ENCODE data around the gene MAPK1IP1L. TPM values are rescaled to one million over a fixed set of nuclear protein-coding genes. Genes with fewer than 3 reads are reported as not detected.
A peak's percentile ranks its signal among the peaks of the same experiment; 100 is the strongest.

The MAPK1IP1L gene
- total RNA-seq, 1 experiment from 2014 or later = 45.7 TPM

DNA sequence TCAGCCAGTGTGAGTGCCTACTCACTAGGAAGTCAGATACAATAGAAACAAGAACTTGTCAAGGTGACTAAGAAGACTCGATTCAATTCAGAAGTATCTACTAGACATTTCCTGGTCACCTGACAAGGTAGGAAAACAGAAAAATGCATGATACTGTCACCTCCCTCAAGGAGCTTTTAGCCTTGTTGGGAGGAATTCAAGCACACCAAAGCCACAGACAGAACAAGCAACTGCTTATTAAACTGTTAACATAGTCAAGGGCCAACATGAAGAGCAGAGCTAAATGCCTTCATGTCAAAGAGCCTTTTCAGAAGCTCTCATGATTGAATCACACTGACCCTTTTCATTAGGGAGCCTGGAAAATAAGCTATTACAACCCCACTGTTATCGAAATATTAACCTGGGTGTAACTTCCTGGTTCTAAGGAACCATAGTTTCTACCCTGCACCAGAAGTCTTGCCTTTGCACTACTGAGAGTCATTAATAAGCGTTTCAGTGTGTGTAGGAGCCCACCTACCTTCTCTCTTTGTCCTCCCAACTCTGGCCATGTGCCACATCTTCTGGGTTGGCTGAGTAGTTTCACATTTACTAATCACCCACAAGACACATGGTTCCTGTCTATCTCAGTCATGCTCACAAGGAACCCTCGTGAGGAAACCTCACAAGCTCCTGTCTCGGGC, 46.6 kb downstream of the MAPK1IP1L start:
- no peak for DNase-seq
- Histone ChIP-seq H3K27me3 (ENCODE audit: control insufficient read depth, insufficient read depth, low read length) (no peaks in the 10 kb centered on the region), H3K4me3 (ENCODE audit: insufficient read depth, low read depth, low read length) (no peak overlapping the region), H3K36me3 (replicated peaks; ENCODE audit: control insufficient read depth, insufficient read depth, low read length) (no peaks in the 10 kb centered on the region)

DNA sequence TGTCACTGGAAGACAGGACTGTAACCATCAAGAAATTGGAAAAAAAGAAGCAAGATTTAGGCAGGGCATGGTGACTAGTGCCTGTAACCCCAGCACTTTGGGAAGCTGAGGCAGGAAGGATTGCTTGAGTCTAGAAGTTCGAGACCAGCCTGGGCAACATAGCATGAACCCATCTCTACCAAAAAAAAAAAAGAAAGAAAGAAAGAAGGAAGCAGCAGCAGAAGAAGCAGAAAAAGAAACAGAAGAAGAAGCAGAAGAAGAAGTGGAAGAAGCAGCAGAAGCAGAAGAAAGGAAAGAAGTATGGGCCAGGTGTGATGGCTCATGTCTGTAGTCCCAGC, 47.1 kb downstream of the MAPK1IP1L start:
- DNase-seq = no peak
- Histone ChIP-seq H3K36me3 (replicated peaks; ENCODE audit: control insufficient read depth, insufficient read depth, low read length) (no peaks in the 10 kb centered on the region), H3K27me3 (ENCODE audit: control insufficient read depth, insufficient read depth, low read length) (no peaks in the 10 kb centered on the region), H3K4me3 (ENCODE audit: insufficient read depth, low read depth, low read length) (no peak overlapping the region)

GRCh38 chr14:55099756-55100155, 48.3 kb downstream of the MAPK1IP1L start:
- DNase-seq = no peak
- Histone ChIP-seq H3K27me3 (ENCODE audit: control insufficient read depth, insufficient read depth, low read length) (no peaks in the 10 kb centered on the region; the same call in 1 of the 2 replicates), H3K4me3 (ENCODE audit: insufficient read depth, low read depth, low read length) (no peak overlapping the region), H3K36me3 (replicated peaks; ENCODE audit: control insufficient read depth, insufficient read depth, low read length) (no peaks in the 10 kb centered on the region)

- no peaks in the 10 kb centered on the region; the same call in 1 of the 2 replicates for H3K27me3 ChIP-seq (ENCODE audit: control insufficient read depth, insufficient read depth, low read length)
- no peak overlapping the region for H3K4me3 ChIP-seq (ENCODE audit: insufficient read depth, low read depth, low read length)
- no peaks in the 10 kb centered on the region for H3K36me3 ChIP-seq (replicated peaks; ENCODE audit: control insufficient read depth, insufficient read depth, low read length)
- DNase-seq = no peak
Measured at GRCh38 chr14:55101698-55102097, 50.3 kb downstream of the MAPK1IP1L start.

- no peaks in the 10 kb centered on the region for H3K36me3 ChIP-seq (replicated peaks; ENCODE audit: control insufficient read depth, insufficient read depth, low read length)
- H3K27me3 ChIP-seq (ENCODE audit: control insufficient read depth, insufficient read depth, low read length) = no peaks in the 10 kb centered on the region; the same call in 1 of the 2 replicates
- H3K4me3 ChIP-seq (ENCODE audit: insufficient read depth, low read depth, low read length) = no peak overlapping the region
- peak; percentile 63 for DNase-seq
Measured at GRCh38 chr14:55102141-55102621, 50.7 kb downstream of the MAPK1IP1L start.

GRCh38 chr14:55103005-55103640, 51.7 kb downstream of the MAPK1IP1L start:
- Histone ChIP-seq H3K4me3 (ENCODE audit: insufficient read depth, low read depth, low read length) (no peak overlapping the region), H3K36me3 (replicated peaks; ENCODE audit: control insufficient read depth, insufficient read depth, low read length) (no peaks in the 10 kb centered on the region)
- DNase-seq = peak; percentile 80

GRCh38 chr14:55103971-55104954, 52.8 kb downstream of the MAPK1IP1L start:
- H3K36me3 ChIP-seq (replicated peaks; ENCODE audit: control insufficient read depth, insufficient read depth, low read length) = no peaks in the 10 kb centered on the region
- DNase-seq = no peak
- no peak overlapping the region for H3K4me3 ChIP-seq (ENCODE audit: insufficient read depth, low read depth, low read length)
- H3K27me3 ChIP-seq (ENCODE audit: control insufficient read depth, insufficient read depth, low read length) = no peaks in the 10 kb centered on the region; the same call in 1 of the 2 replicates

More at GRCh38 chr14:55103005-55103640, 51.7 kb downstream of the MAPK1IP1L start:
- no peaks in the 10 kb centered on the region; the same call in 1 of the 2 replicates for H3K27me3 ChIP-seq (ENCODE audit: control insufficient read depth, insufficient read depth, low read length)

DNA sequence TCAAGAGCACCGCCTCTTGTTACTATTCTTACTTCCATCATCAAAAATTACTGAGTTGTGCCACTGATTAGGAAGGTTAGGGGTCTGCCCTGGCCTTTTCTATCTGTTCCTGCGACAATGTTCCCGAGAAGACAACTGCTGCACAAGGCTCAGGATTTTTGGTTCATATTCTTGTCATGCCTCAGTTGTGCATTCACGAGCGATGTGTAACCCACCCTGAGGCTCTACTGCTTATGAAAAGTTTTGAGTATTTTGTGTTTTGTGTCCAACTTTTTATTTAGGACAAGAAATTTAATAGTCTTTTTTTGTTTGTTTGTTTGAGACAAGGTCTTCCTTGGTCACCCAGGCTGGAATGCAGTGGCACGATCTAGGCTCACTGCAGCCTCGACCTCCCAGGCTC, 54.5 kb downstream of the MAPK1IP1L start:
- no peak overlapping the region for H3K4me3 ChIP-seq (ENCODE audit: insufficient read depth, low read depth, low read length)
- no peaks in the 10 kb centered on the region for H3K36me3 ChIP-seq (replicated peaks; ENCODE audit: control insufficient read depth, insufficient read depth, low read length)
- H3K27me3 ChIP-seq (ENCODE audit: control insufficient read depth, insufficient read depth, low read length) = no peaks in the 10 kb centered on the region; the same call in 1 of the 2 replicates
- DNase-seq = no peak

DNA sequence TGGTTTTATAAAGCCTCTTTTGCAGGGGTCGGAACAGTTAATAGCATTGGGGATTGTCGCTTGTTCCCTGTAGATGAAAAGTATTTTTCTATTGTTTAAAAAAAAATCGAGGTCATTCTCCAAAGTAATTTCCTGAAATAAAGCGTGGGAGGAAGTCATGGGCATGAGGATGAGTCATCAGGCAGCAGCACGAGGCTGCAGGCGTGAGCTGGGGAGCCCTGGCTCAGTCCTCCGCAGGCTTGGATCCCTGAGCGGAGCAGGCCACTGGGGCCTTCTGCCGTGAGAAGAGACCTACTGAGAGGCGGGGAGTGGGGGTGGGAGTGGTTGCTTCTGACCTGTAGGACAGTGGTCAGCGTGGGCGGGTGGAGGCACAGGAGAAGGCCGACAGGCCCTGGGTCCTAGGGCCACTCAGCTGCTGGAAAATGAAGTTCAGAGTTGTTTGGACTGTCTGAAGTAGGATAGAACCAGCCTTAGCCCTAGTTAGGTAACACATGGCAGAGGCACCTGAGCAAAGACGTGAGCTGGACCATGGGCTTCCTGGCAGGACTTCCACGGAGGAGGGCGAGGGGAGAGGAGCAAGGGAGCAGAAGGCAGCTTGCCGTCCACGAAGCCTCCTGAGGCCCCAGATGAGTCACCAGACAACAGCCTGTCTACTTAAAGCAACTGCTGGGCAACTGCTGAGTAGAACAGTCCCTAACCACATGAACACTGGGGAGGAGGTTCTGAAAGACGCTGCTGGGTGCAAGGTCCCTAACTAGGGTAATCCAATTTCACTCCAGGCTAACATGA, 56.5 kb downstream of the MAPK1IP1L start:
- H3K36me3 ChIP-seq (replicated peaks; ENCODE audit: control insufficient read depth, insufficient read depth, low read length) = no peaks in the 10 kb centered on the region
- peak; percentile 74 for DNase-seq
- H3K27me3 ChIP-seq (ENCODE audit: control insufficient read depth, insufficient read depth, low read length) = no peaks in the 10 kb centered on the region; the same call in 1 of the 2 replicates
- no peak overlapping the region for H3K4me3 ChIP-seq (ENCODE audit: insufficient read depth, low read depth, low read length)

DNA sequence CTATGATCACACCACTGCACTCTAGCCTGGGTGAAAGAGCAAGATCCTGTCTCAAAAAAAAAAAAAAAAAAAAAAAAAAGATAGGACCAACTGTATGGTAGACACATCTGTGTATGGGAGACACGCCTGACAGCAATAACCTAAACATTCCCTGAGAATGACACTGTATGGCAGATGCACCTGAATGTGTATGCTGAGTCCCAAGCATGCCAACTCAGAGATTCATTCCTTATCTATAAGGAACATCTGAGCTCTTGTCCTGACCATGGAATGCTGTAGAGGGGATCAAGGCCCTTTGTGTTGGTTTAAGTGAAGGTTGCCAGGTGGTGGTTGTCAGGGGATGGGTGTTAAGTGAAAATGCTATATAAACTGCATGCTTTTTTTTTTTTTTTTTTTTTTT, 58.4 kb downstream of the MAPK1IP1L start:
- H3K4me3 ChIP-seq (ENCODE audit: insufficient read depth, low read depth, low read length) = no peak overlapping the region
- no peaks in the 10 kb centered on the region; the same call in 1 of the 2 replicates for H3K27me3 ChIP-seq (ENCODE audit: control insufficient read depth, insufficient read depth, low read length)
- DNase-seq = no peak
- H3K36me3 ChIP-seq (replicated peaks; ENCODE audit: control insufficient read depth, insufficient read depth, low read length) = no peaks in the 10 kb centered on the region

- no peak overlapping the region for H3K4me3 ChIP-seq (ENCODE audit: insufficient read depth, low read depth, low read length)
- H3K27me3 ChIP-seq (ENCODE audit: control insufficient read depth, insufficient read depth, low read length) = no peaks in the 10 kb centered on the region; the same call in 1 of the 2 replicates
- DNase-seq = no peak
- no peaks in the 10 kb centered on the region for H3K36me3 ChIP-seq (replicated peaks; ENCODE audit: control insufficient read depth, insufficient read depth, low read length)
Measured at GRCh38 chr14:55111122-55111708, 59.8 kb downstream of the MAPK1IP1L start.

DNA sequence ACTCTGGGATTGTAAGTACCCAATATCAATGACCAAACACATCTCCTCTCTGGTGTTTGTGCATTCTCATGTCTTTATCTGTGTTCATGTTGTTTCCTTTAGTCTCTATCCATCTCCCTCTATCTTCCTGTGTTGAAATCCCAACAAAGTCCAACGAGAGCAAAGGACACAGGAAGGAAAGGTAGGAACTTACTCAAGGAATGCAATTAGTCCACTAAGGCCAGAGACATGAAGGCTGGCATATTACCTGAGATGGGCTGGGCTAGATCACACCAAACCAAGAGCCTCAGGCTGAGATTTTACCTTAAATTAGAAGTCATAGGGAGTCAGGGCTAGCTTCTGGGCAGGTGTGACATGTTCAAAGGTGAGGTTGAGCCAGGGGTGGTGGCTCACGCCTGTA, 63.3 kb downstream of the MAPK1IP1L start:
- Histone ChIP-seq H3K27me3 (ENCODE audit: control insufficient read depth, insufficient read depth, low read length) (no peaks in the 10 kb centered on the region; the same call in 1 of the 2 replicates), H3K4me3 (ENCODE audit: insufficient read depth, low read depth, low read length) (no peak overlapping the region), H3K36me3 (replicated peaks; ENCODE audit: control insufficient read depth, insufficient read depth, low read length) (no peaks in the 10 kb centered on the region)
- DNase-seq = no peak

DNA sequence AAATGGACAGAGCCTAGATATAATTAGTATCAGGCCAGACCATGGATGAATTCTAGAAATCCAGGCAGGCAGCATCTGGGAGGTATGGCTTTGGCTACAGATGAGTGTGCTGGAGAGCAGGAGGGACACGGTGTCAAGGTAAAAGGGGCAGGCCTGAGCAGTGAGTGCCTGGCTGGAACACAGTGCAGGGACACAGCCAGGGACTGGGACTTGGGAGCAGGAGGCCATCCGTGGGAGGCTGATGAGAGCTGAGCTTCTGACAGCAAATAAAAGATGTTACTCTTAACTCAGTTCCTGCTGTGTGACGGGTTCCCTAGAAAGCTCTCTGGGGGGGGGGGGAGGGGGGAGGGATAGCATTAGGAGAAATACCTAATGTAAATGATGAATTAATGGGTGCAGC, 64.0 kb downstream of the MAPK1IP1L start:
- Histone ChIP-seq H3K27me3 (ENCODE audit: control insufficient read depth, insufficient read depth, low read length) (no peaks in the 10 kb centered on the region; the same call in 1 of the 2 replicates), H3K4me3 (ENCODE audit: insufficient read depth, low read depth, low read length) (no peak overlapping the region), H3K36me3 (replicated peaks; ENCODE audit: control insufficient read depth, insufficient read depth, low read length) (no peaks in the 10 kb centered on the region)
- no peak for DNase-seq

Data from H7 (cell line).